Endothelial cell of umbilical vein (primary cell): ENCODE data around the gene NEU3. TPM values are rescaled to one million over a fixed set of nuclear protein-coding genes. Genes with fewer than 3 reads are reported as not detected.

Source experiments
- BruUV-seq: library from RNA; stranded (reverse); fragments of 400-500 nt; replicated peaks from 2 replicates; lab custom pipeline; 2021; lab: Mats Ljungman, UMichigan
- CTCF ChIA-PET: fragments of 300-600, 350-600 bp; sonication (Branson Sonifier 250); formaldehyde crosslinking; loops from one replicate; lab custom pipeline; 2021; ENCODE audit warnings: antibody characterized with exemption, inconsistent platforms; lab: Charles Lee
- POLR2A ChIA-PET: fragments of 300-600, 350-600 bp; sonication (Branson Sonifier 250); formaldehyde crosslinking; loops from one replicate; lab custom pipeline; 2021; ENCODE audit warnings: antibody characterized with exemption, inconsistent platforms; lab: Charles Lee
- DNase-seq: peaks from one replicate; pipeline ENCODE4 v3.0.0-alpha.2; 2011; ENCODE audit warnings: low read depth, low spot score
- FAIRE-seq: peaks from 2 replicates; lab custom pipeline; 2011; peaks lifted over from hg19 to GRCh38; lab: Jason Lieb, UNC
- H2AFZ ChIP-seq: 2 replicates; pipeline ENCODE4 v1.6.0; 2012; ENCODE audit warnings: low read depth, low read length, control low read depth, inconsistent platforms
- H3K27ac ChIP-seq: 2 replicates; pipeline ENCODE4 v1.5.1; 2011; ENCODE audit warnings: low read depth, mild to moderate bottlenecking, control low read depth, low read length, moderate library complexity; ENCODE audit not compliant: insufficient read depth
- H3K27me3 ChIP-seq, 2 experiments: 2 replicates each; pipeline versions ENCODE4 v1.6.0 to v1.6.1; 2011; ENCODE audit warnings: low read length in 2 of 2, mixed read lengths in 1 of 2; ENCODE audit not compliant: control insufficient read depth in 2 of 2, insufficient read depth in 2 of 2
- H3K36me3 ChIP-seq, 2 experiments: 2 replicates in 1 of 2; 3 replicates in 1 of 2; pipeline ENCODE4 v1.5.1; 2011; ENCODE audit warnings: low read length in 2 of 2, mild to moderate bottlenecking in 1 of 2, moderate library complexity in 1 of 2; ENCODE audit not compliant: control insufficient read depth in 2 of 2, insufficient read depth in 2 of 2; ENCODE audit errors: extremely low read depth in 1 of 2
- H3K4me1 ChIP-seq: 3 replicates; pipeline ENCODE4 v1.5.1; 2011; ENCODE audit warnings: mild to moderate bottlenecking, low read length; ENCODE audit not compliant: control insufficient read depth, insufficient read depth; ENCODE audit errors: extremely low read depth
- H3K4me2 ChIP-seq: 2 replicates; pipeline ENCODE4 v1.6.1; 2011; ENCODE audit warnings: low read length, control low read depth, mixed read lengths; ENCODE audit not compliant: insufficient read depth
- H3K4me3 ChIP-seq, 3 experiments: fragments of 200-600 bp in 1 of 3; sonication (generic), shearing (Covaris generic) in 1 of 3; replicated peaks in 1 of 3; 2 replicates each; pipeline ENCODE4 v1.5.1; 2011 to 2016; ENCODE audit warnings: control low read depth in 3 of 3, low read length in 3 of 3, mild to moderate bottlenecking in 2 of 3, inconsistent platforms in 1 of 3, low read depth in 1 of 3, moderate library complexity in 1 of 3; ENCODE audit not compliant: insufficient read depth in 1 of 3
- H3K79me2 ChIP-seq: 2 replicates; pipeline ENCODE4 v1.6.0; 2012; ENCODE audit warnings: low read length, inconsistent platforms; ENCODE audit not compliant: control insufficient read depth, insufficient read depth
- H3K9ac ChIP-seq: replicated peaks from 2 replicates; pipeline ENCODE3; 2011; ENCODE audit warnings: low read length, control low read depth; ENCODE audit not compliant: insufficient read depth; ENCODE audit errors: extremely low read depth
- H3K9me1 ChIP-seq: replicated peaks from 3 replicates; pipeline ENCODE4 v1.6.0; 2011; ENCODE audit warnings: mild to moderate bottlenecking, low read length; ENCODE audit not compliant: control insufficient read depth, insufficient read depth; ENCODE audit errors: extremely low read depth
- H3K9me3 ChIP-seq: replicated peaks from 2 replicates; pipeline ENCODE4 v1.5.1; 2012; ENCODE audit warnings: low read length, inconsistent platforms; ENCODE audit not compliant: control insufficient read depth, insufficient read depth
- H4K20me1 ChIP-seq: replicated peaks from 2 replicates; pipeline ENCODE3; 2011; ENCODE audit warnings: mild to moderate bottlenecking, low read length; ENCODE audit not compliant: control insufficient read depth, insufficient read depth; ENCODE audit errors: extremely low read depth
- CTCF ChIP-seq, 2 donors: IDR thresholded peaks; 1 replicate in 1 of 2; 2 replicates in 1 of 2; pipeline ENCODE4 v1.5.1; 2011; ENCODE audit warnings: low read length in 2 of 2, mild to moderate bottlenecking in 2 of 2, moderate library complexity in 2 of 2, control low read depth in 1 of 2, inconsistent platforms in 1 of 2, low read depth in 1 of 2; ENCODE audit not compliant: insufficient read depth in 1 of 2; ENCODE audit errors: extremely low read depth in 1 of 2
- EZH2 ChIP-seq: IDR thresholded peaks from 2 replicates; pipeline ENCODE4 v1.6.1; 2012; ENCODE audit warnings: borderline replicate concordance, low read depth, mild to moderate bottlenecking, moderate library complexity, low read length, inconsistent platforms; ENCODE audit not compliant: severe bottlenecking
- FOS ChIP-seq: IDR thresholded peaks from 2 replicates; pipeline ENCODE4 v1.6.1; 2011; ENCODE audit warnings: mild to moderate bottlenecking, low read length, moderate library complexity, borderline replicate concordance; ENCODE audit not compliant: insufficient read depth
- GATA2 ChIP-seq: IDR thresholded peaks from 2 replicates; pipeline ENCODE4 v1.7.0; 2011; ENCODE audit warnings: low read depth, mild to moderate bottlenecking, moderate library complexity, mixed read lengths, low read length; ENCODE audit not compliant: insufficient read length, insufficient read depth
- JUN ChIP-seq: IDR thresholded peaks from 2 replicates; pipeline ENCODE4 v1.6.1; 2011; ENCODE audit warnings: borderline replicate concordance, low read depth; ENCODE audit not compliant: insufficient read length, insufficient read depth
- MAX ChIP-seq: IDR thresholded peaks from 2 replicates; pipeline ENCODE4 v1.6.1; 2011; ENCODE audit not compliant: insufficient read depth, insufficient read length
- MYC ChIP-seq: IDR thresholded peaks from one replicate; pipeline ENCODE4 v1.6.1; 2011; ENCODE audit warnings: mild to moderate bottlenecking, low read depth, low read length
- POLR2A ChIP-seq: IDR thresholded peaks from 2 replicates; pipeline ENCODE4 v1.6.1; 2012; ENCODE audit warnings: low read depth, mild to moderate bottlenecking, control low read depth, low read length
- POLR2AphosphoS5 ChIP-seq: IDR thresholded peaks from 2 replicates; pipeline ENCODE4 v1.6.1; 2012; ENCODE audit warnings: low read depth, mild to moderate bottlenecking, control low read depth, low read length, moderate library complexity; ENCODE audit not compliant: insufficient read depth
- dilution Hi-C: fragments of 300-500 bp; cut with MboI; formaldehyde crosslinking; loops from one replicate; pipeline ENCODE4 v1.15.0; 2019; ENCODE audit warnings: low sequenced_read_pairs; ENCODE audit not compliant: extremely low pct_ligation_motif_present
- intact Hi-C: fragments of 100-400 bp; cut with micrococcal nuclease; formaldehyde crosslinking; loops from one replicate; pipeline ENCODE4 v1.10.0; 2022
- polyA plus RNA-seq, 4 experiments: library from polyadenylated mRNA; depleted of rRNA in 3 of 4; stranded (reverse) in 3 of 4; unstranded in 1 of 4; fragments of >200 nt; gene quantifications; 2 replicates each; pipeline versions ENCODE4 v1.2.1 to v1.2.3, GENCODE V29; 2011 to 2012; ENCODE audit warnings: missing spikeins in 1 of 4
- total RNA-seq: library from RNA; stranded (reverse); gene quantifications from 2 replicates; pipeline ENCODE4 v1.2.3, GENCODE V29; 2021

NEU3 gene
- total and polyA plus RNA-seq, 2 donors (not counting 3 experiments of a cell fraction or from before 2014, with no cell fraction given): 5.9 to 7.0 TPM

- no peak overlapping the region for H2AFZ ChIP-seq
- ChIA-PET POLR2A (no interaction called here), CTCF (interaction anchor here (1.2 kb wide), 1 partner anchor 111 kb away, joined by 3 read pairs; no protein-coding TSS in a partner anchor)
- no peak for FAIRE-seq
- no peak overlapping the region for H3K9ac ChIP-seq
- peaks cover 0 to 5% of the 10 kb centered on the region in 2 experiments for H3K27me3 ChIP-seq
- no peaks in the 10 kb centered on the region for H3K36me3 ChIP-seq
- no peak for DNase-seq
- intact Hi-C loops (no loop called here), dilution Hi-C loops (no loop called here)
- H3K27ac ChIP-seq: no peak overlapping the region
- TF ChIP-seq JUN: no peak
- no peak for TF ChIP-seq FOS
- no peak for TF ChIP-seq MAX
- no peak for TF ChIP-seq MYC
- TF ChIP-seq CTCF (IDR thresholded peaks at IDR 0.05; ENCODE audit: extremely low read depth in 1 of 2, insufficient read depth in 1 of 2, low read depth in 1 of 2, low read length in 2 of 2): no peak
- no peak for TF ChIP-seq EZH2
- no peak for TF ChIP-seq POLR2A
- TF ChIP-seq POLR2AphosphoS5: no peak
- no peak for TF ChIP-seq GATA2
- no TSS peak for BruUV-seq
- no peaks in the 10 kb centered on the region for H3K79me2 ChIP-seq
- H3K4me1 ChIP-seq: no peaks in the 10 kb centered on the region
- no peak overlapping the region for H3K4me3 ChIP-seq
- no peaks in the 10 kb centered on the region for H3K9me3 ChIP-seq
- no peak overlapping the region for H3K4me2 ChIP-seq
- no peaks in the 10 kb centered on the region for H4K20me1 ChIP-seq
- H3K9me1 ChIP-seq: no peaks in the 10 kb centered on the region
Observed at GRCh38 chr11:75040167-75040770, 51.5 kb downstream of the NEU3 start.
